Activated CD8-positive, alpha-beta memory T cell treated with anti-CD3 and anti-CD28 coated beads for 24 hours (primary cell): ENCODE measurements around the gene KRT86.

Experiments used
- DNase-seq: peaks from one replicate; pipeline ENCODE4 v3.0.0-alpha.2; 2020

Gene KRT86

DNA sequence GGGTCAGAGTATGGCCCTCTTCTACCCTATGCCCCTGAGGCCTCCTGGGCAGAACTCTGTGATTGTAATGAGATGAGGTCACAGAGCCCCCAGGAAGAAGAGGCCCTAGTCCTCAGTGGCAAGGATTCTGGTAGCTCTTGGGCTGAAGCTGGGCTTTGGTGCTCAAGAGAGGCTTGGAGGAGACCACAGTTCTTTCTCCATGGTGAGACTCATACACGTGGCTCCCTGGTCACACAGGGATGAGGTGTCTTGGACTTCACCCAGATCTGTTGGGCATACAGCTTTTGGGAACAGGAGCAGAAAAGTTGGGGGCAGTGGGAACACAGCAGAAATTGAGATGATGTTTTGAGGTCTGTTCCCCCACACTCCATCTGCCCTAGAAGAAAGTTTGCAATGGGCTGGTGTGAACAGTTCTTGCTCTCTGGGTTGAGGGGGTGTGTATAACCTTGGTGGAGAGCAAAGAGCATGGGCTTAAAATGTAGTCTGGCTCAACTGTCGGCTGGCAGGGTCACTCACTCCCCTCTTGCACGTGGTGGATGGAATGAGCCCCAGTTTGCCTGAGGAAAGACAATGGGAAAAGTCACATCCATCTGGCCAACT is at the start of gene KRT86:
Gene KRT86, plus strand, starts transcription at position 125 of the 600 bp plus-strand sequence. CDS start 27,272 bp downstream, outside the sequence.
- DNase-seq = peak; percentile 47

DNA sequence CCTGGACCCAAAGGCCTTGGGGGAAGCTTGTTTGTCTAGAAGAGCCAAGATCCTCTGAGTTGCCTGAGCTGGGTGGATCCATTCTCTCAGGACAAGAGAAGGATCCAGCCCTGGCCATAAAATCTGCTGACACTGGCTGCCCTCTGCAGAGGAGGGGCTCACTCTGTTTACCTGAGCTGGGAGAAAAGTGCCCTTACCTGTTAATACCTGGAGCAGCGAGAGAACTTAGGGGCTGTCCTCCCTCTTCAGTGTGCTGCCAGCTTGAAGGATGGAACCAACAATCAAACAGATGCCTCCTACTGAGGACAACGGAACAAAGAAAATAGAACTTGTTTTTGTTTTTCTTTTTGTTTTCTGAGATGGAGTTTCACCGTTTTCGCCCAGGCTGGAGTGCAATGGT is 48.7 kb upstream of the KRT86 start:
- no peak for DNase-seq

DNA sequence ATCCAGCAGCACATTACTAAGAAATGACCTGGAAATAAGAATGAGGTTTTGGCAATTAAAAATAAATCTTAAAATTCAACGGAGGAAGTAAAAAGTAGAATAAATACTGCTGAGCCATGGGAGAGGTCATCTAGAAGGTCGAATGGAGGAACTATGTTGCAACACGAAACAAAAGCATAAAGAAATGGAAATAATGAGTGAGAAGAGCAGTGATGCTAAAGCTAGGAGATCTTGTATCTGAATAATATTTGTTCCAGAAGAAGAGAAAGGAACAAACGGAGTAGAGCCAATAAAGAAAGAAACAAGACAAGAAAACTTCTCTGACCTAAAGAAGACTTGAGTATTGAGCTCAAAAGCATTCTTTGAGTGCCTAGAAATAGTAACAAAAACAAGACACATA is 48.0 kb upstream of the KRT86 start:
- no peak for DNase-seq

DNA sequence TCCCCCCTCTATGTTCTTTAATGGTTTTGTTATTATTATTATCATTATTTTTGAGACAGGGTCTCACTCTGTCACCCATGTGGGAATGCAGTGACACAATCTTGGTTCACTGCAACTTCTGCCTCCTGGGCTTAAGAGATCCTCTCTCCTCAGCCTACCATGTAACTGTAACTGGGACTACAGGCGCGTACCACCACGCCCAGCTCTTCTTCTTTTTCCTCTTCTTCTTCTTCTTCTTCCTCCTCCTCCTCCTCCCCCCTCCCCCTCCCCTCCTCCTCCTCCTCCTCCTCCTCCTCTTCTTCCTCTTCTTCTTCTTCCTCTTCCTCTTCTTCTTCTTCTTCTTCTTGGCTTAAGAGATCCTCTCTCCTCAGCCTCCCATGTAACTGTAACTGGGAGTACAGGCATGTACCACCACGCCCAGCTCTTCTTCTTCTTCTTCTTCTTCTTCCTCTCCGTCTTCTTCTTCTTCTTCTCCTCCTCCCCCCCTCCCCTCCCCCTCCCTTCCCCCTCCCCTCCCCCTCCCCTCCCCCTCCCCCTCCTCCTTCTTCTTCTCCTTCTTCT is 46.8 kb upstream of the KRT86 start:
- no peak for DNase-seq

DNA sequence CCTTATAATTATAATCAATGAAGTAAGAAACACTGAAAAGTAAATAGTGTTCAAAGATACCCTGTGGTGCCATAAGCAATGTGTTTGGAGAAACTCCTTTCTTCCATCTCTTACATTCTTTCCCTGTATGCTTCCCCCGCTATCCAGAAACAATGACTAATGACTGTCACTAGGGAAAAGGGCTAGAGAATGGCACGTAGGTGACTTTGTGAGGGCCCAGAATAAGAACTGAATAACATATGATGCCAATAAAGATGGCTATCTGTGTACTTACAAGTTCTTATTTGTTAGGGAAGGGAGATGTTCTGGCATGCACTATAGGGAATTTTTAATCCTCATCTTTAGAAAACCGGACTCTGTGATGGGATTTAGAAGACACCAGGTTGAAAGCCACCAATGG is 46.1 kb upstream of the KRT86 start:
- DNase-seq = no peak

DNA sequence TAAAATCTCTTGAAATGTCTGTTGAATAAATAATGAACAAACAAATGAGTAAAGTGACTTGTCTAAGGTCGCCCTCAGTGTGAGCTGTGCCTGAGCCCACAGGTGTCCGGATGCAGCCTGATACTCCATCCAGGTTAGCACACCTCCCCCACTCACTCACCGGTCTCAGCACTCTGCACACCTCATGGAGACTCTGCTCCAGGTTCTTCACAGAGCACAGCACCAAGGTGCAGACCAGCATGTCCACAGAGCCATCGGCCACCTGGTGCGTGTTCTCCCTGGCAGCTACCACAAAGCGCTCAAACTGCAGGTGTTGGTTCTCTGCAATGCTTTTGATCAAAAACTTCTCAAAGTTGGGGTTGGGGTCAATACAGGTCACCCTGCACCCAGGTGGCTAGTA is 45.5 kb upstream of the KRT86 start:
- no peak for DNase-seq

DNA sequence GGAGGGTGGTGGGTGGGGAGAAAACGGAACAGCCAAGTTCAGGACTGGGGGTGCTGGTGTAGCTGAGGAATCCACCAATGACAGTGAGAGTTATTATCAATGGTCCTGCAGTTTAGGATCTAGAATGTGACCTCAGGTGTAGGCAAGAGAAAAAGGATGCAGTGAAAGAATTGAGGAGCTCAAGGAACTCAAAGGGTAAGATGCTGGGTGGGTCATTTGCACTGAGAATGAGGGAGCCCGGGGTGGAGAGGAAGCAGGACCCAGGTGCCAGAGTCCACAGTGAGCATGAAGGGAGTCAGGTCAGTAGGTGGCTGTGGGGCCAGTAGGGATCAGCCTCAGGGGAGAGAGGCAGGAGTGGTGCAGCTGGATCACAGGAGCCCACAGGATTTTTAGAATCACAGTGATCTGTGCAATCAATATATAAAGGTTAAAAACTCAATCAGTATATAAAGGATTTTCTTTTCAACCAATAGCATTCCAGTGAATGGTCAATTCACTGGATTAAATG is 44.6 kb upstream of the KRT86 start:
- no peak for DNase-seq

DNA sequence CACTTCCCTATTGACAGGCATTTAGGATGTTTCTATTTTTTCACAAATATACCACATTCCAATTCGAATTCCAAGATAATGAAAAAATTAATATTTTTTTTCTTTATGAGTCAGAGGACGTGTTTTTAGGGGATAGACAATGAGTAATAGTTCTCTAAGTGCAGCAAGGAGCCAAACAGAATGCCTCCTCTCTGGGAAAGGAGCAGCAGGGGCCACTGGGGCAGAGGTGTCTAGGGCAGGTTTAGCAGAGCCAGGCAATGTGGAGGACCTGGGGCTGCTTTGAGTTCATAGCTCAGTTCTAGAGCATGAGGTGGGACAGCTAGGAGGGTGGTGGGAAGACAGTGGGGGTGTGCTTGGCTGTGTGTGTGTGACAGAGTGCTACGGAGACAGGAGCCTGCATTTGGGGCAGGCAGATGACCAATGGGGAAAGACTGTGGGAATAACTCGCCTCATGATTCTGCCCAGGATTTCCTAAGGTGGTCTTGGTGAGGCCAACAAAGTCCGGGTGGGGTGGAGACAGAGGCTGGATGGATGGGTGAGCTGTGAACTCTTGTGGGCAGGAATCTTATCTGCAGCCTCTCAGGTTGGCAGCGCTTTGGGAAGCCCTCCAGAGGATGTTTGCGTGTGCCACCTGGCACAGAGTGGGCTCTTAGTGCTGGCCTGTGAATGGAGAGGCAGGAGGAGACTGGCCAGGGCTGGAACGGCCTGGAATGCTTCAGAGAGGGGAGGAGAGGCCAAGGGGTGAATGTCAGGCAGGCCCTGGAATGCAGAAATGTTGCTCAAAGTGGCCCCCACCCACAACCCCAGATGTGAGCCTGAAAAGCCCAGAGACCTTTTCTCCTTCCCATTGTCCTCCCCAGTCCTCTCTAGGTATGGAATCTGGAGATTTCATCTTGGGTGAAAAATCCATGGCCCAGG is 43.8 kb upstream of the KRT86 start:
- DNase-seq = no peak

DNA sequence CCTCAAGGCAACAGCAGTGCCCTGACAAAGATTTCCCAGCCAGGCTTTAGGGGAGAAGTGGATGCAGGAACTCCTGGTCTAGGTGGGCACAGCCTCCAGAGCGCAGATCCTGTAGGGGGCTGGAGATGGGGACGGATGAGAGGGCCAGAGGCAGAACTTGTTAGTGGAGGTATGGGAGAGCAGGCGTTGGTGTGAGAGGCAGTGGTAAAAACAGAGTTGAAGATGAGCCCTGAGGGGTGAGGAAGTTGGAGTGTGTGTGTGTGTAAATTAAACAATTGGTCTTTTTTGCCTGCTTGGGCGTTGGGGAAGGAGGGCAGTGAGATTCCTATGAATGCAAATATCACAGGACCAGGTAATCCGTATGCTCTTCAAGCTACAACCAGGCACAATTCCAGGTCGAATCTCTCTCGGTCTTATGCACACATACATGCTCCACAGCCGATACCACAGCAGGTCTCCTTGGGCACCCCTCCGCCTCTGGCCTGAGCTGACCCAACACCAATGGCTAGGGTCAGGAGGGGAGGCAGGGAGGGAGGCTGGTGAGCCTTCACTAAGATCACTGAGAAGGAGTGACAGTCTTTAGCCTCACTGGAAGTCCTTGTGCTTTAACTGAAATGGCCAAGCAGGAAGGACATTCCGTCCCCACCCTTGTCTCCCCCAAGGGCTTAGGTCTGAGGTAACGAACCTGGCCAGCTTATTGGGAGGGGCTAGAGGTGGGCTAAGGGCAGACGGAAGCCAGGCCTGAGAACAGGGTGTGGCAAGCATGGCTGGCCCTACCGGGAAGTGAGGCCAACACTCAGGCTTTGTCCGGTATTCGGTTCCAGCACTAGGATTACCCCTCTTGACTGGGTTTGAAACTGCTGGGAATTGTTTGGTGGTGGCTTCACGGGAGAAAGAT is 42.9 kb upstream of the KRT86 start:
- no peak for DNase-seq

DNA sequence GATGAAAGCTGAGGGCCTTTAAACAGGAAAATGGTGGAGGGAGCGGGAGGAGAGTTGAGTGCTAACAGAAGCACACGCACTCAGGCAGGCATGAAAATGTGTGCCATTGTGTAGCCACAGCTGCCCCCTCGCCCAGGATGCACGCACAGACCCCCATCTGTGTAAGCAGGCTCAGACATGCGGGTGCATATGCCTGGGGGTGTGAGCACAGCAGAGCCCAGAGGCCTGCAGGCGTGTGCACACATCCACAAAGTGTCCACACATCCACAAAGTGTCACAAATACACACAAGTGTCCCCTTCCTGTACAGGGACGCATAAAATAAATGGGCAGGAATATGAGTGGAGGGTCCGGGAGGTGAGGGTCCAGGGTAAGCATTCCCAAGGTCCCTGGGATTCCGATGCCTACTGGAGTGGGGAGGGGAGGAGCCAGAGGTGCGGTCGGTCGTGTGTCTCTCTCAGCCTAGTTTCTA is 42.2 kb upstream of the KRT86 start:
- no peak for DNase-seq

DNA sequence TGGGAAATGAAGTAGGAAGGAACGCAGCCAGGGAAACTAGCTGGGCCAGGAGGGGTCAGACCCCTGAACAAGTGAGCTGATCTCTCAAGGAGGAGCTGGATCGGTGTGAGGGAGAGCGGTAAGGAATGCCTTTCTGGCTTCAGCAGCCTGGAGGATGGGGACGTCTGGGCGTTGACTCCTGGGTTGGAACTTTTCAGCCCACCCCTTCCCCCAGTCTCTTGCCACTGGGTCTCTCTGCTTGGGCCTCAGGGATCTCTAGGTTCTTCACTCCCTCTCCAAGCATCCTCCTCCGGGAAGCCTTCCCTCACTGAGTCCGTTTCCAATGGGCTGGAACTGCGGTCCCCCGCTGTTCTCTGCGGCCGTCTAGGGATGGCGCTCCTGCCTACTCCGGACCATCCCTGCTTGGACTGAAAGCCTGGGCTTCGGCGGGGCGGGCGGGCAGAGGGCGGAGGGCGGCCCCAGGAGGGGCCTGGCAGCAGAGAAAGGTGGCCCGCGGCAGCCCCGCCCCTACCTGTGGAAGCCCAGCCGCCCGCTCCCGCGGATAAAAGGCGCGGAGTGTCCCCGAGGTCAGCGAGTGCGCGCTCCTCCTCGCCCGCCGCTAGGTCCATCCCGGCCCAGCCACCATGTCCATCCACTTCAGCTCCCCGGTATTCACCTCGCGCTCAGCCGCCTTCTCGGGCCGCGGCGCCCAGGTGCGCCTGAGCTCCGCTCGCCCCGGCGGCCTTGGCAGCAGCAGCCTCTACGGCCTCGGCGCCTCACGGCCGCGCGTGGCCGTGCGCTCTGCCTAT is 41.6 kb upstream of the KRT86 start, which contains the start of gene KRT7:
Gene KRT7, plus strand, starts transcription at position 570 of the 788 bp plus-strand sequence. Its CDS starts 54 bp downstream, at position 624.
- DNase-seq = no peak

DNA sequence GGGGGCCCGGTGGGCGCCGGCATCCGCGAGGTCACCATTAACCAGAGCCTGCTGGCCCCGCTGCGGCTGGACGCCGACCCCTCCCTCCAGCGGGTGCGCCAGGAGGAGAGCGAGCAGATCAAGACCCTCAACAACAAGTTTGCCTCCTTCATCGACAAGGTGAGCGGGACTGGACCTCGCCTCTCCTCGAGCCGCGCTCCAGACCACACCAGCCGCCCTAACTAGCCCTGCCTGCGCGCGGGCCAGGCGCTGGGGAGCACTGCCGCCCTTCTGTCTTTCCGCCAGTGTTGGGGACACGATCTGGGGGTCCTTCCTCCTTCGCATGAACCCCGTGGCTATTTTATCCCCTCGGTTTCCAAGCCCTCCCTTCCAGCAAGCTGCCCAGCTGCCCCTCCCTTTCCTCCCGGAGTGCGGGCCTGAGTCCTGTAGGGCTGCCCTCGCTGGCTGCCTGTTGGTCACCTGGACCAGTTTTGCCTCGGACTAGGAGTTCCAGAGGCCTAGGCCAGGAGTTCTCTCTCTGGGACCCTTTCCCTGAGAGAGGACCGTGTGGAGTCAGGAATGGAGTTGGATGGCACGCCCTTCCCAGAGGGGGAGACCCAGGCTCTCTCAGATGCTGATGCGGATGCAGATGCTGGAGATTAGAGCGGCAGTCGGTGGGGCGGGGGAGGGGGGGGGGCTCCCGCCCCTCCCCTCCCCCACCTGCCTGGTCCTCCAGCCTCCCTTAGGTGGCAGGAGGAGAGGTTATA is 40.8 kb upstream of the KRT86 start:
- DNase-seq = no peak

DNA sequence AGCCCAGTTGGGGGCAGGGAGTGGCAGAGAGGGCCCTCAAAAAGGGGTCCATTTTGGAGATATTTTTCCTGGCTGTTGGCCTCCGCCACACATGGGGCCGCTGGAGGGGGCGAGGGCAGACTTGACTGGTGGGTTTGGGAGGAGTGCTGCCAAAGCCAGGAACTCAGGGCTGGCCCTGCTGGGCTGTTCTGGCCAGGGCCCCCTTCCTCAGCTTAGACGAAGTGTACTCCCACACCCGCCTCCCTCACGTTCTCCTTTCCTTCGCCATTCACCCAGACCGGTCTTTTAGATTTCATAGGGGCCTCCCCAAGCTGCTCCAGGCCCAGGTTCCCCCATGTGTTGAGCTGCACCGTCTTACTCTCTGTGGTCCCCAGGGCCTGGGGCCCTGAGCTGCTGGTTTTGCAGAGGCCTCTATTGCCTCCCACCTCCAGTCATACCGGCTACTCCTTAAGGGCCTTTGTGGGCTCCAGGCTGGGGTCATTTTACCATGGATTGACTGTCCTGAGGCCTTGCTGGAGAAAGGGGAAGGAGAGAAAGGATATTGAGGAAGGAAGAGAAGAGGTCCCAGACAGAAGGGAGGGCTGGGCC is 40.1 kb upstream of the KRT86 start:
- DNase-seq = no peak

DNA sequence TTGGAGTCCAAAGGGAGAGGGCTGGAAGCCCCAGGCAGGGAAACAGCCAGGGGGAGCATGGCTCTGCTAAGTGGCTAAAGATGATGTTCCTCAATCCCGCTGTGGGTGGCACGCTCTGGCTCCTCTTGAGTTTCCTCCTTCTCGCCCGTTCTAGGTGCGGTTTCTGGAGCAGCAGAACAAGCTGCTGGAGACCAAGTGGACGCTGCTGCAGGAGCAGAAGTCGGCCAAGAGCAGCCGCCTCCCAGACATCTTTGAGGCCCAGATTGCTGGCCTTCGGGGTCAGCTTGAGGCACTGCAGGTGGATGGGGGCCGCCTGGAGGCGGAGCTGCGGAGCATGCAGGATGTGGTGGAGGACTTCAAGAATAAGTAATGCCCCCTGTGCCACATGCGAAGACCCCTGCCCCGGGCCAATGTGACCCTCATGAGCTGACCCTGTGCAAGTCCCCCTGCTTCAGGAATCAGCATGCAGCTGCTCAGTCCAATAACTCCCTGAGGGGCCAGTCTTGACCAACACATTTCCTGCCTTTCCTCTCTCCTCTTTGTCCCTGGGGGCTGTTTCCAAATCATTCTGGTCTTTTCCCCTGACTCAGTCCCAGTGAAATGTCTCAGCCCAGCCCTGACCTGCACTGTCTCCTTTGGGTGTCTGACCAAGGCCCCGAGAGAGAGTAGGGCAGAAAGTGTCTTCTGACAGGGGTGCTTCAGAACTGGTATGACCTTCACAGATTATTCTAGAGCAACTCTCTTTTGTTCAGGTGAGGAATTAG is 39.3 kb upstream of the KRT86 start:
- no peak for DNase-seq

DNA sequence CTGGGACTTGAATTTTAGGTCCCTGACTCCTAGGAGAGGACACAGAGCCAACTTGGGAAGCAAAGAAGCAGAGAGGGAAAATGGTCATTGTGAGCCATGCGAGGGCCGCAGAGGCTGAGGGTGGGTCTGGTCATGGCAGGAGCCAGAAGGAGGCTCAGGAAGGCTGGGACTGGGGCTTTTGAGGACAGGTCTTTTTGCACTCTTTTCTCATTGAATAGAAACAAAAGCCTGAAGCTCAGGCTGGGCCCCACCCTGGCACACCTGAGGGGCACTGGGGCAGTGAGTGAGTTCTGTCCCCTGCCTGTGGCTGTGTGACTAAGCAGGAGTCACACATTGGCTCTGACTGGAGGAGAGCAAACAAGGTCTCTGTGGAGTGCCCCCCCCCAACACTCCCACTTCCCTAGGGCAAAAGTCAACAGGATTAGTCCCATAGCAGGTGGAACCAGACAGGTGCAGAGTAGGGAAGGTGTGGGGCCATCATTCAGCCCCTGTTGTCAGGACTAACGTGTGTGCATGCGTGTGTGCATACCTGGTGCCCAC is 38.6 kb upstream of the KRT86 start:
- no peak for DNase-seq

DNA sequence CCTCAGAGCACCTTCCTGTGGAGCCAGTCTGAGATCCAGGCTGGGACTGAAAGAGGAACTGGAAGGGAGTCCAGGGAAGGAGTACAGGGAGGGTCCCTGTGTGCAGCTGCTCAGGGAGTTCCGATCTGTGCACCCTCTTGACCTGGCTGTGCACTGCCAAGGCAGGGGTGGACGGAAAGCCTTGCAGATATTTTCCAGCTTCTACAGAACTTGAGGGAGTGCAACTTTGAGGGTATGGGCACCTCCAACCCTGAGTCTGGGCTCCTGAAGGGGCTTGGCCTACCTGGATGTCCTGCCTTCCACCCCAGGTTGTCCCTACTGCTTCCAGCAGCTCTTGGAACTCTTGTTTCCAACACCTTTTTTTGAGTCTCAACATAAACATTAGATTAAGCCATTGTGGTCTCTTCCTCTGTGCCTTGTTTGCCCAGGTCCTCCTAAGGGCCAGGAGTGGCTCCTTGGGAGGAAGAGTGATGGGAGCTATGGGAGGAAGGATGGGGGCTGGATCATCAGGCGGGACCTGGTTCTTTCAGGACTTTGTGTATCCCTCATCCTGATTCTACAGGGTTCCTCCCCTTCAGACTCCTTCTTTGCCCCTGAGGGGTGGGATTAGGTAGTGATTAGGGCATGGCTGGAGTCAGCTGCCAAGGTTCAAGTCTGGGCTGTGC is 37.9 kb upstream of the KRT86 start:
- no peak for DNase-seq

DNA sequence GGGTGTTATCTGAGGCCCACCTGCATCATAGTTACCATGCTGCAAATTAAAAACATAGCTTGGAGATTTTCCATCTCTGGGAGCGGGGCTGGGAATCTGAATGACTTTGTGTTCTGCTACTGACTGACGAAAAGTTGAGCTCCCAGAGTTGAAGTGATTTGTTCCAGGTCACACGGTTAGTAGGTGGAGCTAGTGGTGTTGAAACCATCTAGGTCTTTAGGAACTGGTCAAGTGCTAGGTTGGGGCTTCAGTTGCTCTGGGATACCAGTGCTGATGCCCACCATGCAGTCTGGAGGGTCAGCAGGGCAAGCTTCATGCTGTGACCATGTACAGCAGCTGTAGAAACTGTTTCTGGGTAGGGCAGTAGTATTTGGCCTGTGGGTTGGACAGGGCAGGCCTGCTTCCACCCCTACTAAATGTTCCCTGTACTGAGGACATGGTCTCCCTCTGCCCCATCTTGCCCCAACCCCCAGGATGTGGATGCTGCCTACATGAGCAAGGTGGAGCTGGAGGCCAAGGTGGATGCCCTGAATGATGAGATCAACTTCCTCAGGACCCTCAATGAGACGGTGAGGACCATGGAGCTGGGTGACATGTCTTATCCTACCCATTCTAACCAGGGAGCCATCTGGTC is 36.1 kb upstream of the KRT86 start:
- no peak for DNase-seq

DNA sequence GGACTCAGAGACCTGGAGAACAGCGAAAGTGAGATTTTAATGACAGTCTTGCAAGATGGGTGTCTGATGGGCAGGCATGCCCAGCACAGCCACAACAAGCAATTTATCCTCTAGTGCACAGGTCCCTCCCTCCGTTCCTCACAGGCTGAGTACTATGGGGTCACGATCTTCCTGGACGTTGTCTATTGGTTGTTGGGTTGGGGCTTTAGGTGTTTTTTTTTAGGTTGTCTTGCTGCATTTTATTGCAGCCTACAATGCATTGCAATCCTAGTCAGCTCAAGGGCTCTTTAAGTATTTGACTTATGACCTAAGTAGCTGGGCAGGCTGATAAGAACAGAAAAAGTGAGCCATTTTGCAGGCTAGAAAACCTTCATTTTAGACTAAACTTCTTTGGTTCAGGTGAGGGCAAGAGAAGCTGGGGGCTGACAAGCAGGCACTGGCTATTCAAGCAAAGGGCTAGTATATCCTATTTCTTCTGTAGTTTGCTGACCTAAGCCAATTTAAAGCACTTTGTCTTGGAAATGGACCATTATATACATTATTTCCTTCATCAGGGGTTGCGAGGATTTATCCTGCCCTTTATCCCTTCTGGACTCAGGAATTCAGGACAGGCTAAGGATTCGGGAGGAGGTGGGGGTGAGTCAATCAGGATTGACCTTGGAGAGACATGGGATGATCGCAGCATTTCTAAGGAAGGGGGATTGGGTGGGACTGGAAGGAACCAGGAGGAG is 35.4 kb upstream of the KRT86 start:
- no peak for DNase-seq
